ENCODE data around the gene HCN4. TPM values are rescaled to one million over a fixed set of nuclear protein-coding genes. Genes with fewer than 3 reads are reported as not detected.

HCN4 gene
- total and polyA plus RNA-seq, 2 experiments from 2014 or later = 2.4 to 10.6 TPM

DNA sequence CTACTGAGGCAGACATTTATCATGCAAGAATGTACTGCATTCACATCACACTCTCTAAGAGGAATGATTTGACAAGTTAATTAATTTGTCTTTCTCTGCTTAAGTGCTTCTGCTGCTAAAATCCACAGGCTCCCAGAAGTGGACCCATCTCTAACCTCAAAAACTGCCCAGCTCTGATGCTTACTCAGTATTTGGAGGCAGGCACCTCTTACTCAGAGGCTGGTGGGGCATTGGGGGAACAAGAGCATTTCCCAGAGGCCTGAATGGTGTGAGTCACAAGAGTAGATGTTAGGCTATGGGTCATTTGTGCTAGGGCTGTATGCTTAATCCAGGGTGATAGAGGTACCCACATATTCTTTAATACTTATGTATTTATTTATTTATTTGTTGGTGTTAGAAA lies 34.4 kb upstream of the HCN4 start:
- no peak for ATAC-seq

More for the DNA sequence above, 34.4 kb upstream of the HCN4 start:
- Mint-ChIP-seq H3K27ac (no peak overlapping the region; the same call in 1 of the 2 replicates), H3K36me3 (ENCODE audit: low read depth) (no peaks in the 10 kb centered on the region), H3K4me3 (no peak overlapping the region), H3K27me3 (ENCODE audit: insufficient read depth, low read depth, poor library complexity) (no peaks in the 10 kb centered on the region), H3K4me1 (peaks cover 14% of the 10 kb centered on the region), H3K9me3 (no peaks in the 10 kb centered on the region)
- no peak overlapping the region for H3K4me2 ChIP-seq
- TF ChIP-seq EZH2 (IDR thresholded peaks at IDR 0.05; ENCODE audit: low read depth, unreplicated experiment) (no peak), JUNB (IDR thresholded peaks at IDR 0.05; ENCODE audit: unreplicated experiment) (no peak), ZNF114 (CRISPR knock-in tag; IDR thresholded peaks at IDR 0.05) (no peak), NANOG (IDR thresholded peaks at IDR 0.05; ENCODE audit: borderline replicate concordance) (no peak), STAT1 (IDR thresholded peaks at IDR 0.05; ENCODE audit: unreplicated experiment) (no peak), POLR2AphosphoS5 (IDR thresholded peaks at IDR 0.05; ENCODE audit: low read depth) (no peak), ZNF331 (CRISPR knock-in tag; IDR thresholded peaks at IDR 0.05; ENCODE audit: low read depth) (no peak), CREB1 (CRISPR knock-in tag; IDR thresholded peaks at IDR 0.05; ENCODE audit: low read depth) (no peak), ETS1 (IDR thresholded peaks at IDR 0.05) (no peak), EZH2phosphoT487 (IDR thresholded peaks at IDR 0.05; ENCODE audit: unreplicated experiment) (no peak), REST (IDR thresholded peaks at IDR 0.05; ENCODE audit: unreplicated experiment) (no peak)
- TF ChIP-seq, protein P1, sequence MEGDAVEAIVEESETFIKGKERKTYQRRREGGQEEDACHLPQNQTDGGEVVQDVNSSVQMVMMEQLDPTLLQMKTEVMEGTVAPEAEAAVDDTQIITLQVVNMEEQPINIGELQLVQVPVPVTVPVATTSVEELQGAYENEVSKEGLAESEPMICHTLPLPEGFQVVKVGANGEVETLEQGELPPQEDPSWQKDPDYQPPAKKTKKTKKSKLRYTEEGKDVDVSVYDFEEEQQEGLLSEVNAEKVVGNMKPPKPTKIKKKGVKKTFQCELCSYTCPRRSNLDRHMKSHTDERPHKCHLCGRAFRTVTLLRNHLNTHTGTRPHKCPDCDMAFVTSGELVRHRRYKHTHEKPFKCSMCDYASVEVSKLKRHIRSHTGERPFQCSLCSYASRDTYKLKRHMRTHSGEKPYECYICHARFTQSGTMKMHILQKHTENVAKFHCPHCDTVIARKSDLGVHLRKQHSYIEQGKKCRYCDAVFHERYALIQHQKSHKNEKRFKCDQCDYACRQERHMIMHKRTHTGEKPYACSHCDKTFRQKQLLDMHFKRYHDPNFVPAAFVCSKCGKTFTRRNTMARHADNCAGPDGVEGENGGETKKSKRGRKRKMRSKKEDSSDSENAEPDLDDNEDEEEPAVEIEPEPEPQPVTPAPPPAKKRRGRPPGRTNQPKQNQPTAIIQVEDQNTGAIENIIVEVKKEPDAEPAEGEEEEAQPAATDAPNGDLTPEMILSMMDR (conservative IDR thresholded peaks at IDR 0.05; ENCODE audit: low read depth in 2 of 2) = no peak
- TF ChIP-seq, protein P2, sequence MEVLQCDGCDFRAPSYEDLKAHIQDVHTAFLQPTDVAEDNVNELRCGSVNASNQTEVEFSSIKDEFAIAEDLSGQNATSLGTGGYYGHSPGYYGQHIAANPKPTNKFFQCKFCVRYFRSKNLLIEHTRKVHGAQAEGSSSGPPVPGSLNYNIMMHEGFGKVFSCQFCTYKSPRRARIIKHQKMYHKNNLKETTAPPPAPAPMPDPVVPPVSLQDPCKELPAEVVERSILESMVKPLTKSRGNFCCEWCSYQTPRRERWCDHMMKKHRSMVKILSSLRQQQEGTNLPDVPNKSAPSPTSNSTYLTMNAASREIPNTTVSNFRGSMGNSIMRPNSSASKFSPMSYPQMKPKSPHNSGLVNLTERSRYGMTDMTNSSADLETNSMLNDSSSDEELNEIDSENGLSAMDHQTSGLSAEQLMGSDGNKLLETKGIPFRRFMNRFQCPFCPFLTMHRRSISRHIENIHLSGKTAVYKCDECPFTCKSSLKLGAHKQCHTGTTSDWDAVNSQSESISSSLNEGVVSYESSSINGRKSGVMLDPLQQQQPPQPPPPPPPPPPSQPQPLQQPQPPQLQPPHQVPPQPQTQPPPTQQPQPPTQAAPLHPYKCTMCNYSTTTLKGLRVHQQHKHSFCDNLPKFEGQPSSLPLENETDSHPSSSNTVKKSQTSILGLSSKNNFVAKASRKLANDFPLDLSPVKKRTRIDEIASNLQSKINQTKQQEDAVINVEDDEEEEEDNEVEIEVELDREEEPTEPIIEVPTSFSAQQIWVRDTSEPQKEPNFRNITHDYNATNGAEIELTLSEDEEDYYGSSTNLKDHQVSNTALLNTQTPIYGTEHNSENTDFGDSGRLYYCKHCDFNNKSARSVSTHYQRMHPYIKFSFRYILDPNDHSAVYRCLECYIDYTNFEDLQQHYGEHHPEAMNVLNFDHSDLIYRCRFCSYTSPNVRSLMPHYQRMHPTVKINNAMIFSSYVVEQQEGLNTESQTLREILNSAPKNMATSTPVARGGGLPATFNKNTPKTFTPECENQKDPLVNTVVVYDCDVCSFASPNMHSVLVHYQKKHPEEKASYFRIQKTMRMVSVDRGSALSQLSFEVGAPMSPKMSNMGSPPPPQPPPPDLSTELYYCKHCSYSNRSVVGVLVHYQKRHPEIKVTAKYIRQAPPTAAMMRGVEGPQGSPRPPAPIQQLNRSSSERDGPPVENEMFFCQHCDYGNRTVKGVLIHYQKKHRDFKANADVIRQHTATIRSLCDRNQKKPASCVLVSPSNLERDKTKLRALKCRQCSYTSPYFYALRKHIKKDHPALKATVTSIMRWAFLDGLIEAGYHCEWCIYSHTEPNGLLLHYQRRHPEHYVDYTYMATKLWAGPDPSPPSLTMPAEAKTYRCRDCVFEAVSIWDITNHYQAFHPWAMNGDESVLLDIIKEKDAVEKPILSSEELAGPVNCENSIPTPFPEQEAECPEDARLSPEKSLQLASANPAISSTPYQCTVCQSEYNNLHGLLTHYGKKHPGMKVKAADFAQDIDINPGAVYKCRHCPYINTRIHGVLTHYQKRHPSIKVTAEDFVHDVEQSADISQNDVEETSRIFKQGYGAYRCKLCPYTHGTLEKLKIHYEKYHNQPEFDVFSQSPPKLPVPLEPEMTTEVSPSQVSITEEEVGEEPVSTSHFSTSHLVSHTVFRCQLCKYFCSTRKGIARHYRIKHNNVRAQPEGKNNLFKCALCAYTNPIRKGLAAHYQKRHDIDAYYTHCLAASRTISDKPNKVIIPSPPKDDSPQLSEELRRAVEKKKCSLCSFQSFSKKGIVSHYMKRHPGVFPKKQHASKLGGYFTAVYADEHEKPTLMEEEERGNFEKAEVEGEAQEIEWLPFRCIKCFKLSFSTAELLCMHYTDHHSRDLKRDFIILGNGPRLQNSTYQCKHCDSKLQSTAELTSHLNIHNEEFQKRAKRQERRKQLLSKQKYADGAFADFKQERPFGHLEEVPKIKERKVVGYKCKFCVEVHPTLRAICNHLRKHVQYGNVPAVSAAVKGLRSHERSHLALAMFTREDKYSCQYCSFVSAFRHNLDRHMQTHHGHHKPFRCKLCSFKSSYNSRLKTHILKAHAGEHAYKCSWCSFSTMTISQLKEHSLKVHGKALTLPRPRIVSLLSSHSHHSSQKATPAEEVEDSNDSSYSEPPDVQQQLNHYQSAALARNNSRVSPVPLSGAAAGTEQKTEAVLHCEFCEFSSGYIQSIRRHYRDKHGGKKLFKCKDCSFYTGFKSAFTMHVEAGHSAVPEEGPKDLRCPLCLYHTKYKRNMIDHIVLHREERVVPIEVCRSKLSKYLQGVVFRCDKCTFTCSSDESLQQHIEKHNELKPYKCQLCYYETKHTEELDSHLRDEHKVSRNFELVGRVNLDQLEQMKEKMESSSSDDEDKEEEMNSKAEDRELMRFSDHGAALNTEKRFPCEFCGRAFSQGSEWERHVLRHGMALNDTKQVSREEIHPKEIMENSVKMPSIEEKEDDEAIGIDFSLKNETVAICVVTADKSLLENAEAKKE (CRISPR knock-in tag; IDR thresholded peaks at IDR 0.05) = no peak
- DNase-seq (ENCODE audit: low spot score) = no peak
- H3K79me2 ChIP-seq (replicated peaks; ENCODE audit: insufficient read depth) = no peaks in the 10 kb centered on the region
- no peaks in the 10 kb centered on the region for H3K36me3 ChIP-seq (ENCODE audit: insufficient read depth)
- H4K20me1 ChIP-seq (replicated peaks; ENCODE audit: insufficient read depth) = no peaks in the 10 kb centered on the region
- H3F3A ChIP-seq (replicated peaks; ENCODE audit: low read depth) = no peaks in the 10 kb centered on the region
- H3K4me1 ChIP-seq (ENCODE audit: insufficient read depth) = peaks cover 9% of the 10 kb centered on the region
- H3K9me2 ChIP-seq (ENCODE audit: insufficient read depth) = no peaks in the 10 kb centered on the region
- no peak overlapping the region for H2AFZ ChIP-seq
- H3K27ac ChIP-seq (ENCODE audit: low read depth) = 0 out of 2 replicates have a peak overlapping the region, but pooled peaks have one; percentile 47
- H3K27me3 ChIP-seq (ENCODE audit: insufficient read depth) = no peaks in the 10 kb centered on the region
- H3K4me3 ChIP-seq = no peak overlapping the region

All from GM23338 (cell line).